ENCODE results near the gene PLPP1. TPM values are rescaled to one million over a fixed set of nuclear protein-coding genes. Genes with fewer than 3 reads are reported as not detected.
A peak's percentile ranks its signal among the peaks of the same experiment; 100 is the strongest.

PLPP1 gene
- total and polyA plus RNA-seq, 4 donors: 51.9 to 129 (median 60.7) TPM

DNA sequence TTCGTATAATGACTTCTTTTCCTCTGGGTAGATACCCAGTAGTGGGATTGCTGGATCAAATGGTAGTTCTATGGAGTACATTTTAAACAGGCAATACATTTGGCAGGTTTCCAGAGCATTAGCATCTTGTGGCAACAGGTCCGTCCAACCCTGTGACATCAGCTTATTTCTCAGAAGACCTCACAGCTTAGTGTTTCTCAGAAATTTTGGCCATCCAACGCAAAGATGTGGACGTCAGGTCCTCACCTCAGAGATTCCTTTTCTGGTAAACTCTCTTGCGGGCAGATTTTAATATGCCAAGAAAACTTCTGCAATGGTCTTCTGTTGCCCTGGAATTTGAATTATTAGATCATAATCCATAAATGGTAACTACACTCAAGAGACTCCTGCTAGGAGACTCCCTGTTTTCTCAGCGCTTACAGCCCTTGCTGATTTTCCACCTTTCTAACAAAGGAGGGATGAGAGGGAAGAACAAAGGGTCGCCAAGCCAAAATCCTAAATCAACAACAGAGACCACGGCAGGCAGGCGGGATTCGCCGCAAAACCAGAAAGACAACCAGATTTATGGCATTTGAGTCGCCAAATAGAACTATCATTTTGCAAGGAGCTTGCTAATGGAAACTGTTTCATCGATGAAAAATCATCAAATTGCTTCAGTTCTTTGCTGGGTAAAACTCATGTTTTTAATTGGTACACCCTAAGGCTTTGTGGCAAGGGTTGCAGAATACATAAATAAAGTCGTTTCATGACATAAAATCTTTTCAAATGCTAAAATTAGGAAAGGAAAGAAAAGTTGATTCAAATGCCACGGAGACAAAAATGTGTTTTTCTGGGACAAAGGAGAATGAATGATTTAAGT, 34.1 kb upstream of the PLPP1 start:
- DNase-seq (no peak), ATAC-seq (ENCODE audit: insufficient read depth, low FRiP score) (no peak)
- peak overlapping the region in 1 of 2 donors; percentile 61 for H3K27ac ChIP-seq (ENCODE audit: low read depth in 1 of 2, low read length in 1 of 2)
- TF ChIP-seq, protein P1, sequence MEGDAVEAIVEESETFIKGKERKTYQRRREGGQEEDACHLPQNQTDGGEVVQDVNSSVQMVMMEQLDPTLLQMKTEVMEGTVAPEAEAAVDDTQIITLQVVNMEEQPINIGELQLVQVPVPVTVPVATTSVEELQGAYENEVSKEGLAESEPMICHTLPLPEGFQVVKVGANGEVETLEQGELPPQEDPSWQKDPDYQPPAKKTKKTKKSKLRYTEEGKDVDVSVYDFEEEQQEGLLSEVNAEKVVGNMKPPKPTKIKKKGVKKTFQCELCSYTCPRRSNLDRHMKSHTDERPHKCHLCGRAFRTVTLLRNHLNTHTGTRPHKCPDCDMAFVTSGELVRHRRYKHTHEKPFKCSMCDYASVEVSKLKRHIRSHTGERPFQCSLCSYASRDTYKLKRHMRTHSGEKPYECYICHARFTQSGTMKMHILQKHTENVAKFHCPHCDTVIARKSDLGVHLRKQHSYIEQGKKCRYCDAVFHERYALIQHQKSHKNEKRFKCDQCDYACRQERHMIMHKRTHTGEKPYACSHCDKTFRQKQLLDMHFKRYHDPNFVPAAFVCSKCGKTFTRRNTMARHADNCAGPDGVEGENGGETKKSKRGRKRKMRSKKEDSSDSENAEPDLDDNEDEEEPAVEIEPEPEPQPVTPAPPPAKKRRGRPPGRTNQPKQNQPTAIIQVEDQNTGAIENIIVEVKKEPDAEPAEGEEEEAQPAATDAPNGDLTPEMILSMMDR (IDR thresholded peaks at IDR 0.05; ENCODE audit: control extremely low read depth, extremely low read depth): no peak
- H3K36me3 ChIP-seq (ENCODE audit: control insufficient read depth in 4 of 4, insufficient read depth in 4 of 4, low read length in 4 of 4): no peaks in the 10 kb centered on the region
- H3K4me3 ChIP-seq: no peak overlapping the region
- H3K4me1 ChIP-seq (ENCODE audit: control insufficient read depth in 5 of 5, insufficient read depth in 5 of 5, low read length in 5 of 5): peaks cover 0 to 11% (median 0%) of the 10 kb centered on the region in 5 donors
- no peak overlapping the region for H3K9ac ChIP-seq (ENCODE audit: insufficient read depth in 1 of 2, low read length in 2 of 2)
- no peaks in the 10 kb centered on the region for H3K9me3 ChIP-seq (ENCODE audit: control insufficient read depth in 4 of 4, insufficient read depth in 3 of 4, low read length in 3 of 4)
- no peaks in the 10 kb centered on the region for H3K27me3 ChIP-seq (ENCODE audit: control insufficient read depth in 3 of 3, insufficient read depth in 3 of 3, low read length in 2 of 3)
- WGBS, 2 donors: 85 to 86% methylated on average over 15 of the region's 15 CpGs

DNA sequence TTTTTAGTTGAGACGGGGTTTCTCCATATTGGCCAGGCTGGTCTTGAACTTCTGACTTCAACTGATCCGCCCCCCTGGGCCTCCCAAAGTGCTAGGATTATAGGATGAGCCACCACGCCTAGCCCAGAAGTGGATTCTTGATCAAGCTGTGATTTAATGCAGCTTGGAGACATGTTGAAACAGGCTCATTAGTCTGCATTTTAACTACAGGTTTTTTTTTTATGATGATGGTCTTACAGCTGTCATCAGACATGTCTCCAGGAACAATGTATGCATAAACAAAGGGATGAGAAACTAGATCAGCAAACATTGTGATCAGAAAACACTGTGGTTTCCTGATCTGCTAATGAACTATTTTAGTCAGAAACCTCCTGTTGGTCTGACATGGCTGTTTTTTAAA, 30.0 kb upstream of the PLPP1 start:
- Histone ChIP-seq H3K36me3 (ENCODE audit: control insufficient read depth in 4 of 4, insufficient read depth in 4 of 4, low read length in 4 of 4) (no peaks in the 10 kb centered on the region), H3K4me3 (no peak overlapping the region), H3K9ac (ENCODE audit: insufficient read depth in 1 of 2, low read length in 2 of 2) (no peak overlapping the region), H3K27me3 (ENCODE audit: control insufficient read depth in 3 of 3, insufficient read depth in 3 of 3, low read length in 2 of 3) (no peaks in the 10 kb centered on the region), H3K9me3 (ENCODE audit: control insufficient read depth in 4 of 4, insufficient read depth in 3 of 4, low read length in 3 of 4) (no peaks in the 10 kb centered on the region), H3K4me1 (ENCODE audit: control insufficient read depth in 5 of 5, insufficient read depth in 5 of 5, low read length in 5 of 5) (peaks cover 0 to 4% (median 0%) of the 10 kb centered on the region in 5 donors), H3K27ac (ENCODE audit: low read depth in 1 of 2, low read length in 1 of 2) (no peak overlapping the region)
- DNase-seq (peak in 1 of 3 donors; percentile 74), ATAC-seq (ENCODE audit: insufficient read depth, low FRiP score) (no peak)
- TF ChIP-seq, protein P1 (IDR thresholded peaks at IDR 0.05; ENCODE audit: control extremely low read depth, extremely low read depth): no peak
- 81 to 86% methylated on average over 3 of the region's 3 CpGs for WGBS, 2 donors

DNA sequence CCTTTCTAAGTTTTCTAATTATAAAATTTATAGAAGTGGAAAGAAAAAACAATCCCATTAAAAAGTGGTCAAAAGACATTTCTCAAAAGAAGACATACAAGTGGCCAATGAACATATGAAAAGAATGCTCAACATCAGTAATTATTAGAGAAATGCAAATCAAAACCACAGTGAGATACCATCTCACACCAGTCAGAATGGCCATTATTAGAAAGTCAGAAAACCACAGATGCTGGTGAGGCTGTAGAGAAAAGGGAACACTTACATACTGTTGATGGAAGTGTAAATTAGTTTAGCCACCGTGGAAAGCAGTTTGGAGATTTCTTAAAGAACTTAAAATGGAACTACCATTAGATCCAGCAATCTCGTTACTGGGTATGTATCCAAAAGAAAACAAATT, 23.7 kb upstream of the PLPP1 start:
- WGBS, 2 donors: 90 to 91% methylated on average over 2 of the region's 2 CpGs
- no peak overlapping the region for H3K4me3 ChIP-seq
- DNase-seq (no peak), ATAC-seq (ENCODE audit: insufficient read depth, low FRiP score) (no peak)
- H3K9ac ChIP-seq (ENCODE audit: insufficient read depth in 1 of 2, low read length in 2 of 2): no peak overlapping the region
- H3K27me3 ChIP-seq (ENCODE audit: control insufficient read depth in 3 of 3, insufficient read depth in 3 of 3, low read length in 2 of 3): no peaks in the 10 kb centered on the region
- H3K27ac ChIP-seq (ENCODE audit: low read depth in 1 of 2, low read length in 1 of 2): no peak overlapping the region
- TF ChIP-seq, protein P1 (IDR thresholded peaks at IDR 0.05; ENCODE audit: control extremely low read depth, extremely low read depth): no peak
- no peaks in the 10 kb centered on the region for H3K36me3 ChIP-seq (ENCODE audit: control insufficient read depth in 4 of 4, insufficient read depth in 4 of 4, low read length in 4 of 4)
- no peaks in the 10 kb centered on the region for H3K9me3 ChIP-seq (ENCODE audit: control insufficient read depth in 4 of 4, insufficient read depth in 3 of 4, low read length in 3 of 4)
- H3K4me1 ChIP-seq (ENCODE audit: control insufficient read depth in 5 of 5, insufficient read depth in 5 of 5, low read length in 5 of 5): peaks cover 0 to 12% (median 3%) of the 10 kb centered on the region in 5 donors

Data from lung (tissue), 12 donors.